ENCODE results near the gene PKHD1.

DNA sequence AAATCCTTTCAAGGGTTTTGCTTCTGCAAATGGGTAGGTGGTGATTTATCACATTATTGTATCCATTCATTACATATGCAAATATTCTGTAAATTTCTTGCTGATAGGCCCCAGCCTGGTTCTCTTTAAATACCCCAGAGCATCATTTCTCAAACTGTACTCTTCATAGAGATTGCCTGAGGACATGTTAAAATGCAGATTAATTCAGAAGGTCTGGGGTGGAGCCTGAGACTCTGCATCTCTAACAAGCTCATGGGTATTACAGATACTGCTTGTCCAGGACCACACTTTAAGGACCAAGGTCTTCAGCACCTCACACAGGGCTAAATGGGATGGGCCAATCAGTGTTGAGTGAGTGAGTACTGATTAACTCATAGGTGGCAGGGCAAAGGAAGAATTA lies 46.3 kb downstream of the PKHD1 start:
- TF ChIP-seq, protein P1, sequence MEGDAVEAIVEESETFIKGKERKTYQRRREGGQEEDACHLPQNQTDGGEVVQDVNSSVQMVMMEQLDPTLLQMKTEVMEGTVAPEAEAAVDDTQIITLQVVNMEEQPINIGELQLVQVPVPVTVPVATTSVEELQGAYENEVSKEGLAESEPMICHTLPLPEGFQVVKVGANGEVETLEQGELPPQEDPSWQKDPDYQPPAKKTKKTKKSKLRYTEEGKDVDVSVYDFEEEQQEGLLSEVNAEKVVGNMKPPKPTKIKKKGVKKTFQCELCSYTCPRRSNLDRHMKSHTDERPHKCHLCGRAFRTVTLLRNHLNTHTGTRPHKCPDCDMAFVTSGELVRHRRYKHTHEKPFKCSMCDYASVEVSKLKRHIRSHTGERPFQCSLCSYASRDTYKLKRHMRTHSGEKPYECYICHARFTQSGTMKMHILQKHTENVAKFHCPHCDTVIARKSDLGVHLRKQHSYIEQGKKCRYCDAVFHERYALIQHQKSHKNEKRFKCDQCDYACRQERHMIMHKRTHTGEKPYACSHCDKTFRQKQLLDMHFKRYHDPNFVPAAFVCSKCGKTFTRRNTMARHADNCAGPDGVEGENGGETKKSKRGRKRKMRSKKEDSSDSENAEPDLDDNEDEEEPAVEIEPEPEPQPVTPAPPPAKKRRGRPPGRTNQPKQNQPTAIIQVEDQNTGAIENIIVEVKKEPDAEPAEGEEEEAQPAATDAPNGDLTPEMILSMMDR (IDR thresholded peaks at IDR 0.05): no peak
- no peak for TF ChIP-seq POLR2A (IDR thresholded peaks at IDR 0.05)
